ENCODE results near the gene NR2F1. TPM values are rescaled to one million over a fixed set of nuclear protein-coding genes. Genes with fewer than 3 reads are reported as not detected.

The NR2F1 gene
- total RNA-seq, 1 experiment from 2014 or later = 51.2 TPM

GRCh38 chr5:93611976-93612854 lies 29.2 kb downstream of the NR2F1 start:
- intact Hi-C loops (cut with micrococcal nuclease) = loop anchor here (5.0 kb wide), 1 partner anchor 190 kb away; no protein-coding TSS in a partner anchor
- Histone ChIP-seq H3K9me3 (ENCODE audit: control insufficient read depth in 1 of 2, insufficient read depth in 1 of 2, low read depth in 1 of 2, low read length in 2 of 2) (no peaks in the 10 kb centered on the region), H3K79me2 (ENCODE audit: insufficient read depth, low read length) (no peaks in the 10 kb centered on the region), H3K9ac (ENCODE audit: low read length) (no peak overlapping the region), H3K27me3 (ENCODE audit: insufficient read depth, low read length) (peaks cover 50% of the 10 kb centered on the region), H3K4me2 (ENCODE audit: low read length) (peak overlapping the region; percentile 55), H3K4me3 (replicated peaks in 1 of 2; ENCODE audit: low read depth in 1 of 2, low read length in 2 of 2) (0 out of 4 replicates have a peak overlapping the region, but pooled peaks of 1 of the 2 experiments have one; percentile 7), H3K4me1 (ENCODE audit: control insufficient read depth in 1 of 2, insufficient read depth in 2 of 2, low read length in 2 of 2) (peaks cover 9 to 18% of the 10 kb centered on the region in 2 experiments; a peak in 2 of 4 replicates), H3K36me3 (ENCODE audit: control insufficient read depth in 1 of 2, insufficient read depth in 2 of 2, low read length in 2 of 2) (no peaks in the 10 kb centered on the region), H4K20me1 (ENCODE audit: insufficient read depth) (no peaks in the 10 kb centered on the region), H3K9me2 (ENCODE audit: insufficient read depth) (no peaks in the 10 kb centered on the region), H3K27ac (ENCODE audit: low read depth, low read length) (no peak overlapping the region), H2AFZ (ENCODE audit: low read depth, low read length, poor library complexity, severe bottlenecking) (no peak overlapping the region)
- no TSS peak for BruUV-seq (replicated peaks)
- CTCF ChIA-PET = interaction anchor here (1.6 kb wide), 1 partner anchor 189 kb away, joined by 5 read pairs; no protein-coding TSS in a partner anchor
- DNase-seq (ENCODE audit: low read depth, low spot score) (no peak), ATAC-seq (peak; percentile 68)
- RAD21 ChIA-PET (ENCODE audit: low non-redundant PET in 1 of 2, low total read pairs in 2 of 2, uncharacterized antibody in 2 of 2, unreplicated experiment in 2 of 2) = interaction anchor here in 1 of 2 experiments (1.2 kb wide), 1 partner anchor 189 kb away, joined by 5 read pairs; no protein-coding TSS in a partner anchor
- POLR2A ChIA-PET = no interaction called here
- TF ChIP-seq MAX (IDR thresholded peaks at IDR 0.05) (no peak), ZBTB33 (IDR thresholded peaks at IDR 0.05; ENCODE audit: extremely low read depth, insufficient replicate concordance, low read length) (no peak), ATF3 (IDR thresholded peaks at IDR 0.05) (no peak), SIN3A (IDR thresholded peaks at IDR 0.05; ENCODE audit: low read depth) (no peak), EZH2phosphoT487 (IDR thresholded peaks at IDR 0.05; ENCODE audit: borderline replicate concordance) (peak; percentile 99; the same call in 1 of the 2 replicates), EZH2 (IDR thresholded peaks at IDR 0.05) (peak; percentile 89; the same call in 1 of the 2 replicates), POLR2AphosphoS5 (IDR thresholded peaks at IDR 0.05; ENCODE audit: low read depth, low read length) (no peak), SP1 (IDR thresholded peaks at IDR 0.05; ENCODE audit: low read depth) (no peak), CBX3 (IDR thresholded peaks at IDR 0.05; ENCODE audit: low read depth) (no peak), POLR2A (IDR thresholded peaks at IDR 0.05; ENCODE audit: borderline replicate concordance, extremely low read depth, insufficient read depth, insufficient read length) (no peak), FOSL1 (IDR thresholded peaks at IDR 0.05; ENCODE audit: low read depth) (no peak), REST (IDR thresholded peaks at IDR 0.05; ENCODE audit: low read depth) (peak; percentile 71), ZNF274 (IDR thresholded peaks at IDR 0.05; ENCODE audit: low read depth, low read length) (no peak), JUND (IDR thresholded peaks at IDR 0.05) (no peak), CTCF (IDR thresholded peaks at IDR 0.05 in 2 of 3, conservative IDR thresholded peaks at IDR 0.05 in 1 of 3; ENCODE audit: borderline replicate concordance in 1 of 3, insufficient read depth in 1 of 3, low read depth in 2 of 3, low read length in 2 of 3) (no peak), ELF1 (IDR thresholded peaks at IDR 0.05; ENCODE audit: borderline replicate concordance, low read depth) (no peak), EGR1 (IDR thresholded peaks at IDR 0.05; ENCODE audit: low read depth) (no peak), ZFX (IDR thresholded peaks at IDR 0.05) (no peak), SRF (IDR thresholded peaks at IDR 0.05; ENCODE audit: low read depth) (no peak)

Measured in HCT116 (cell line).